Vagina (tissue), 2 donors: ENCODE data around the gene CD101.

ENCODE experiments used
- POLR2A ChIP-seq, 2 donors: fragments of 450-650 bp; IDR thresholded peaks; one replicate each; pipeline ENCODE4 v1.6.1; 2017; ENCODE audit warnings: antibody characterized with exemption in 2 of 2, mild to moderate bottlenecking in 2 of 2, moderate library complexity in 2 of 2
- POLR2AphosphoS5 ChIP-seq, 2 donors: sonication (generic); formaldehyde crosslinking; IDR thresholded peaks; one replicate each; pipeline ENCODE4 v1.9.0; 2017; ENCODE audit warnings: antibody characterized with exemption in 2 of 2, mild to moderate bottlenecking in 2 of 2, low read depth in 1 of 2; ENCODE audit not compliant: insufficient read depth in 1 of 2
- TF ChIP-seq, protein P1 (sequence below), 3 experiments: fragments of 450-650 bp in 2 of 3; fragments of 200-600 bp in 1 of 3; sonication (generic) in 1 of 3; IDR thresholded peaks; one replicate each; pipeline ENCODE4 v1.5.1; 2017 to 2019; ENCODE audit warnings: antibody characterized with exemption in 3 of 3, mild to moderate bottlenecking in 2 of 3, moderate library complexity in 2 of 3

DNA sequence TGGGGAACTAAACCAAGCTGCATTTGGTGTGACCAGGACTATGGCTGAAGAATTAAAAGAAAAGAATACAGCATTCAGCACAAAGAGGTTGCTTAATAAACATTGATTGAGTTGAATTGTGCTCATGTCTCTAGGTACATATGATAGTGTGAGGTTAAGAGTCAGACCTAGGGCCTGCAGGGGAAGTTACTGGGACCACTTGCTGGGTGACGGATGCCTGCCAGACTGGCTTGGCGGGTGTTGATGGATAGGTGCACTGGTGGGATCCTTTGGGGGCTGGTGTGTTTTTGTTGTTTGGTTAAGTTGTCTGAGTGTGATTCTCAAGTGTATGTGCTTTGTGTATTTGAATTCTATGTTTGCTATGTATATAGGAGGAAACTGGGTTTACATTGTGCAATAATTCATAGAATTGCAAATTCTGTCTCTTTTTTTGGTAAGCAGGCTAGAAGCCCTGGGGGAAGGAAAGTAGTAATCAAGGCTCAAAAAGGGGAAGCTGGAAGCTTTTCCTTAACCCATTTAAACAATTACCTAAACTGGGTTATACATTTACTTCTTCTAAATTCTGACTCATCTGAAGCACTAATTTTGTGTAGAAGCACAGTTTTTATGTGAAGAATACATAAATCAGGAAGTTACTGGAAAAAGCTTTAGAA, 1.8 kb downstream of the CD101 start:
- TF ChIP-seq POLR2AphosphoS5 (IDR thresholded peaks at IDR 0.05; ENCODE audit: insufficient read depth in 1 of 2, low read depth in 1 of 2) (no peak), POLR2A (IDR thresholded peaks at IDR 0.05) (no peak)
- TF ChIP-seq, protein P1, sequence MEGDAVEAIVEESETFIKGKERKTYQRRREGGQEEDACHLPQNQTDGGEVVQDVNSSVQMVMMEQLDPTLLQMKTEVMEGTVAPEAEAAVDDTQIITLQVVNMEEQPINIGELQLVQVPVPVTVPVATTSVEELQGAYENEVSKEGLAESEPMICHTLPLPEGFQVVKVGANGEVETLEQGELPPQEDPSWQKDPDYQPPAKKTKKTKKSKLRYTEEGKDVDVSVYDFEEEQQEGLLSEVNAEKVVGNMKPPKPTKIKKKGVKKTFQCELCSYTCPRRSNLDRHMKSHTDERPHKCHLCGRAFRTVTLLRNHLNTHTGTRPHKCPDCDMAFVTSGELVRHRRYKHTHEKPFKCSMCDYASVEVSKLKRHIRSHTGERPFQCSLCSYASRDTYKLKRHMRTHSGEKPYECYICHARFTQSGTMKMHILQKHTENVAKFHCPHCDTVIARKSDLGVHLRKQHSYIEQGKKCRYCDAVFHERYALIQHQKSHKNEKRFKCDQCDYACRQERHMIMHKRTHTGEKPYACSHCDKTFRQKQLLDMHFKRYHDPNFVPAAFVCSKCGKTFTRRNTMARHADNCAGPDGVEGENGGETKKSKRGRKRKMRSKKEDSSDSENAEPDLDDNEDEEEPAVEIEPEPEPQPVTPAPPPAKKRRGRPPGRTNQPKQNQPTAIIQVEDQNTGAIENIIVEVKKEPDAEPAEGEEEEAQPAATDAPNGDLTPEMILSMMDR (IDR thresholded peaks at IDR 0.05): no peak
